B cell (primary cell): ENCODE measurements around the gene ARHGAP45. TPM values are rescaled to one million over a fixed set of nuclear protein-coding genes. Genes with fewer than 3 reads are reported as not detected.

Experiments
- ATAC-seq: fragments of 200-7000 bp; cut with Tn5 transposase; one replicate; pipeline ENCODE4 v1.10.0; 2021; ENCODE audit warnings: low read depth, mild to moderate bottlenecking, moderate number of reproducible peaks, moderate library complexity
- CTCF ChIA-PET: fragments of 350-600 bp; sonication (Branson Sonifier 250); formaldehyde crosslinking; loops from one replicate; lab custom pipeline; 2021; ENCODE audit warnings: antibody characterized with exemption, inconsistent platforms; lab: Charles Lee
- POLR2A ChIA-PET: fragments of 350-600 bp; sonication (Branson Sonifier 250); formaldehyde crosslinking; loops from one replicate; lab custom pipeline; 2021; ENCODE audit warnings: antibody characterized with exemption; lab: Charles Lee
- DNase-seq: peaks from one replicate; pipeline ENCODE4 v3.0.0; 2013
- H2AFZ ChIP-seq: 2 replicates; pipeline ENCODE4 v1.6.1; 2012; ENCODE audit warnings: mild to moderate bottlenecking, low read depth, low read length; ENCODE audit not compliant: insufficient read depth, poor library complexity, severe bottlenecking
- H3K27ac ChIP-seq, 2 donors: 1 replicate in 1 of 2; 2 replicates in 1 of 2; pipeline ENCODE4 v1.5.1; 2012 to 2013; ENCODE audit warnings: low read length in 2 of 2, mild to moderate bottlenecking in 2 of 2, moderate library complexity in 1 of 2
- H3K27me3 ChIP-seq, 4 experiments: fragments of 200-600 bp in 1 of 4; sonication (generic) in 1 of 4; replicated peaks in 1 of 4; 1 replicate in 2 of 4; 2 replicates in 2 of 4; pipeline versions ENCODE4 v1.6.1 to v1.7.0; 2013 to 2016; ENCODE audit warnings: low read length in 3 of 4, mild to moderate bottlenecking in 2 of 4, mixed read lengths in 1 of 4, moderate library complexity in 1 of 4; ENCODE audit not compliant: insufficient read depth in 4 of 4, control insufficient read depth in 3 of 4; ENCODE audit errors: control extremely low read depth in 1 of 4
- H3K36me3 ChIP-seq, 2 experiments: replicated peaks in 1 of 2; 1 replicate in 1 of 2; 2 replicates in 1 of 2; pipeline versions ENCODE4 v1.6.1 to v1.7.1; 2013; ENCODE audit warnings: low read length in 1 of 2; ENCODE audit not compliant: insufficient read depth in 2 of 2, control insufficient read depth in 1 of 2; ENCODE audit errors: control extremely low read depth in 1 of 2, extremely low read depth in 1 of 2
- H3K4me1 ChIP-seq, 2 donors: fragments of 200-600 bp in 1 of 2; sonication (generic) in 1 of 2; 1 replicate in 1 of 2; 2 replicates in 1 of 2; pipeline versions ENCODE4 v1.5.1 to v1.6.1; 2013 to 2017; ENCODE audit warnings: low read length in 2 of 2; ENCODE audit not compliant: control insufficient read depth in 2 of 2, insufficient read depth in 2 of 2
- H3K4me2 ChIP-seq: replicated peaks from 2 replicates; pipeline ENCODE3; 2012; ENCODE audit warnings: mild to moderate bottlenecking, low read depth, low read length; ENCODE audit not compliant: poor library complexity, severe bottlenecking
- H3K4me3 ChIP-seq, 5 experiments: fragments of 200-600 bp in 1 of 5; sonication (generic) in 1 of 5; 1 replicate in 3 of 5; 2 replicates in 2 of 5; pipeline versions ENCODE4 v1.5.1 to v1.7.0; 2011 to 2016; ENCODE audit warnings: low read length in 4 of 5, mild to moderate bottlenecking in 4 of 5, low read depth in 2 of 5, control low read depth in 1 of 5, moderate library complexity in 1 of 5; ENCODE audit not compliant: insufficient read depth in 1 of 5; ENCODE audit errors: control extremely low read depth in 1 of 5, extremely low read depth in 1 of 5
- H3K79me2 ChIP-seq: fragments of 200-600 bp; sonication (generic); one replicate; pipeline ENCODE4 v1.6.0; 2016; ENCODE audit warnings: low read length; ENCODE audit not compliant: control insufficient read depth, insufficient read depth
- H3K9ac ChIP-seq: fragments of 200-600 bp; sonication (generic); 2 replicates; pipeline ENCODE4 v1.6.1; 2017; ENCODE audit warnings: mild to moderate bottlenecking, low read length, moderate library complexity
- H3K9me3 ChIP-seq, 3 donors: one replicate each; pipeline versions ENCODE4 v1.6.1 to v1.7.1; 2013; ENCODE audit warnings: low read length in 2 of 3; ENCODE audit not compliant: control insufficient read depth in 2 of 3, insufficient read depth in 1 of 3; ENCODE audit errors: control extremely low read depth in 1 of 3
- H4K20me1 ChIP-seq: 2 replicates; pipeline ENCODE4 v1.6.0; 2012; ENCODE audit warnings: mild to moderate bottlenecking, low read length; ENCODE audit not compliant: insufficient read depth, control insufficient read depth, poor library complexity, severe bottlenecking
- H3K27ac Mint-ChIP-seq: one replicate; pipeline ENCODE4 v1.8.0; 2021; ENCODE audit warnings: mixed read lengths
- H3K27me3 Mint-ChIP-seq: one replicate; pipeline ENCODE4 v1.8.0; 2021; ENCODE audit warnings: mixed read lengths
- H3K4me1 Mint-ChIP-seq: one replicate; pipeline ENCODE4 v1.8.0; 2021; ENCODE audit warnings: mixed read lengths
- H3K4me3 Mint-ChIP-seq: one replicate; pipeline ENCODE4 v1.8.0; 2021; ENCODE audit warnings: mixed read lengths
- H3K9me3 Mint-ChIP-seq: one replicate; pipeline ENCODE4 v1.8.0; 2022; ENCODE audit warnings: mixed read lengths; ENCODE audit not compliant: insufficient read depth
- CTCF ChIP-seq: fragments of 200-600 bp; IDR thresholded peaks from one replicate; pipeline ENCODE4 v1.8.0; 2022; ENCODE audit warnings: antibody characterized with exemption, mild to moderate bottlenecking
- EZH2 ChIP-seq: IDR thresholded peaks from 2 replicates; pipeline ENCODE4 v1.6.1; 2012; ENCODE audit warnings: borderline replicate concordance, low read depth, mild to moderate bottlenecking, moderate library complexity, low read length; ENCODE audit not compliant: insufficient read depth, poor library complexity, severe bottlenecking
- WGBS: methylation state at CpG from one replicate; pipeline ENCODE4 v1.1.5; 2013; ENCODE audit warnings: missing lambda C conversion rate; ENCODE audit not compliant: insufficient coverage; 5-methylcytosine and 5-hydroxymethylcytosine counted together
- intact Hi-C: fragments of 100-400 bp; cut with micrococcal nuclease; formaldehyde crosslinking; loops from one replicate; pipeline ENCODE4 v1.10.0; 2022
- polyA plus RNA-seq: library from polyadenylated mRNA; depleted of rRNA; stranded (reverse); fragments of >200 nt; gene quantifications from 2 replicates; pipeline ENCODE4 v1.2.3, GENCODE V29; 2012
- total RNA-seq, 2 donors: library from RNA; stranded (reverse); fragments of 120-200 nt in 1 of 2; gene quantifications; 1 replicate in 1 of 2; 2 replicates in 1 of 2; pipeline versions ENCODE4 v1.2.3 to v1.2.4, GENCODE V29; 2013 to 2022

Gene ARHGAP45
- total and polyA plus RNA-seq, 2 donors (not counting 1 experiment from before 2014, with no cell fraction given), result 488 to 490 TPM

DNA sequence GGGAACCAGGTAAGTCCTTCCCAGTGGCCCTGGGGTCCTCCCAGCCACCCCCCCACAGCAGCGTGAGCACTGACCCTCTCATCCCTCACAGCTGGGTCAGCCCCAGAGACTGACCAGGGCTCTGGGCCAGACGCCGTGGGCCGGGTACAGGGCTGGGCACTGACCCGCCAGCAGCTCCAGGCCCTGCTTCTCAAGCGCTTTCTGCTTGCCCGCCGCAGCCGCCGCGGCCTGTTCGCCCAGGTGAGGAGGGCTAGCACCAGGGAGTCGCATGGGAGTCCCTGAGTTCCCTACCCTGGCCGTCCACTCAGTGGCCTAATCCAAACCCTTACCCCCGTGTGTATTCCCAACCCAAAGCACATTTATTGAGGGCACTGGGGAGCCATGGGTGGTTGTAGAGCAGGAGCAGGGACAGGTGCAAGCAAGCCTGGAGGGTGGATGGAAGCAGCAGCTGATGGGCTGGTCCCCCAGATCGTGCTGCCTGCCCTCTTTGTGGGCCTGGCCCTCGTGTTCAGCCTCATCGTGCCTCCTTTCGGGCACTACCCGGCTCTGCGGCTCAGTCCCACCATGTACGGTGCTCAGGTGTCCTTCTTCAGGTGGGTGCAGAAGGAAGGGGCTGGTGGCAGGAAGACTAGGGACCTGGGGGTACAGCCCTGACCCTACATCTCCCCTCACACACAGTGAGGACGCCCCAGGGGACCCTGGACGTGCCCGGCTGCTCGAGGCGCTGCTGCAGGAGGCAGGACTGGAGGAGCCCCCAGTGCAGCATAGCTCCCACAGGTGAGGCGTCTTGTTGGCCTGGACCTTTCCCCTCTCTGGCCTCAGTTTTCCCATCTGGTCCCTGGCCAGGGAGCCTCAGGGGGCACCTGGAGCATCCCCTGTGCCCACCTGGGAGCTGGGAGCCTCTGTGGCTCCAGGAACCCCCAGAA, 12.6 kb upstream of the ARHGAP45 start:
- peaks cover 6 to 72% of the 10 kb centered on the region in 2 experiments for H3K36me3 ChIP-seq
- DNase-seq, result no peak
- Mint-ChIP-seq H3K9me3 (no peaks in the 10 kb centered on the region), H3K4me1 (peaks cover 19% of the 10 kb centered on the region), H3K27ac (no peak overlapping the region), H3K4me3 (no peak overlapping the region), H3K27me3 (no peaks in the 10 kb centered on the region)
- ChIA-PET CTCF (interaction anchor here (1.1 to 1.5 kb wide), 3 partner anchors 10 to 34 kb away, joined by 3 to 4 read pairs (median 3); no protein-coding TSS in a partner anchor), POLR2A (interaction anchor here (1.4 kb wide), 2 partner anchors 20 to 27 kb away, joined by 4 read pairs; partner anchors contain the start of gene CNN2)
- peaks cover 1 to 57% (median 29%) of the 10 kb centered on the region in 3 donors for H3K9me3 ChIP-seq
- TF ChIP-seq EZH2, result no peak
- TF ChIP-seq CTCF, result no peak
- H3K27ac ChIP-seq, result no peak overlapping the region
- H4K20me1 ChIP-seq, result no peaks in the 10 kb centered on the region
- H3K27me3 ChIP-seq, result no peaks in the 10 kb centered on the region
- H3K79me2 ChIP-seq, result no peaks in the 10 kb centered on the region
- H3K4me3 ChIP-seq, result no peak overlapping the region
- no peak overlapping the region for H3K4me2 ChIP-seq
- no peak for ATAC-seq
- peaks cover 0 to 21% of the 10 kb centered on the region in 2 donors for H3K4me1 ChIP-seq
- H2AFZ ChIP-seq, result no peak overlapping the region
- intact Hi-C loops, result loop anchor here (5.0 kb wide), 1 partner anchor 138 kb away; no protein-coding TSS in a partner anchor
- WGBS, result 97% methylated on average over 24 of the region's 28 CpGs
- H3K9ac ChIP-seq, result no peak overlapping the region
